ENCODE measurements around the gene COG5. TPM values are rescaled to one million over a fixed set of nuclear protein-coding genes. Genes with fewer than 3 reads are reported as not detected.

COG5 gene
- 45.7 TPM for total RNA-seq
- 8.6 TPM for polyA plus RNA-seq (ENCODE audit: insufficient read depth, low read depth, low replicate concordance)
- long read RNA-seq, donor 1, full-length matches to known transcripts: 3 of 14 reads
- long read RNA-seq, donor 1, partial matches to known transcripts: 6 of 14 reads
- long read RNA-seq, donor 1, other reads (novel, unspliced or antisense): 5 of 14 reads
- long read RNA-seq, donor 2, full-length matches to known transcripts: 6 of 6 reads
- long read RNA-seq, donor 2, partial matches to known transcripts: 0 of 6 reads
- long read RNA-seq, donor 2, other reads (novel, unspliced or antisense): 0 of 6 reads
- long read RNA-seq, donor 3, full-length matches to known transcripts: 3 of 34 reads
- long read RNA-seq, donor 3, partial matches to known transcripts: 11 of 34 reads
- long read RNA-seq, donor 3, other reads (novel, unspliced or antisense): 20 of 34 reads
- long read RNA-seq, donor 4, full-length matches to known transcripts: 8 of 8 reads
- long read RNA-seq, donor 4, partial matches to known transcripts: 0 of 8 reads
- long read RNA-seq, donor 4, other reads (novel, unspliced or antisense): 0 of 8 reads
- long read RNA-seq, donor 5: 0 reads
- long read RNA-seq, donor 6, full-length matches to known transcripts: 4 of 93 reads
- long read RNA-seq, donor 6, partial matches to known transcripts: 62 of 93 reads
- long read RNA-seq, donor 6, other reads (novel, unspliced or antisense): 27 of 93 reads
- long read RNA-seq, donor 7, full-length matches to known transcripts: 15 of 28 reads
- long read RNA-seq, donor 7, partial matches to known transcripts: 3 of 28 reads
- long read RNA-seq, donor 7, other reads (novel, unspliced or antisense): 10 of 28 reads
- long read RNA-seq, donor 8, full-length matches to known transcripts: 2 of 25 reads
- long read RNA-seq, donor 8, partial matches to known transcripts: 11 of 25 reads
- long read RNA-seq, donor 8, other reads (novel, unspliced or antisense): 12 of 25 reads
- long read RNA-seq, donor 9, full-length matches to known transcripts: 3 of 8 reads
- long read RNA-seq, donor 9, partial matches to known transcripts: 0 of 8 reads
- long read RNA-seq, donor 9, other reads (novel, unspliced or antisense): 5 of 8 reads
- long read RNA-seq, donor 10, full-length matches to known transcripts: 2 of 2 reads
- long read RNA-seq, donor 10, partial matches to known transcripts: 0 of 2 reads
- long read RNA-seq, donor 10, other reads (novel, unspliced or antisense): 0 of 2 reads

- no peak for FAIRE-seq
- no peaks in the 10 kb centered on the region for H3K36me3 ChIP-seq (ENCODE audit: control insufficient read depth in 2 of 3, insufficient read depth in 3 of 3, low read length in 3 of 3)
- intact Hi-C loops (cut with DNase I): no loop called here
These were observed at the start of gene COG5, which contains the start of gene DUS4L for GRCh38 chr7:107563775-107564552. COG5 (minus strand) TSS chr7:107563920; CDS start chr7:107563896, 24 bp downstream. DUS4L (plus strand) TSS chr7:107563971; CDS start chr7:107567071, 3,100 bp downstream.

DNA sequence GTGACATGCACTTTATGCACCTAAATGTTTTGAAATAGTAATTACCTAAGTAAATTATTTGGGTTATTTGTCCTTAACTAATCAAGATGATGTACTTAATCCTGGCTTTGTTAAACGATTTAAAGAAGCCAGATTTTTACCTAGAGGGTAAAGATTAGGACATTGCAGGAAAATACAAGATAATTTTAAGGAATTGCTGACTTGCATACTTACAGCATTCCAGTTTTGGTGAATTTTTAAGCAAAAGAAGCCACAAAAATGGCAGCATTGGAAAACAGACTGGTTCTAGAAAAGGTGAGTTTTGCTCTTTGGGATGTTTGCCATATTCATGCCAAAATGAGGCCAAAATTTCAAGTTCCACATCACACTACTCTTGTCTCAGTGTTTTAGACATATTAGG, 49.7 kb upstream of the COG5 start:
- intact Hi-C loops (cut with DNase I): no loop called here
- Histone ChIP-seq H3K4me3 (ENCODE audit: low read length in 3 of 3) (no peak overlapping the region), H3K36me3 (ENCODE audit: control insufficient read depth in 2 of 3, insufficient read depth in 3 of 3, low read length in 3 of 3) (peaks cover 0 to 3% (median 0%) of the 10 kb centered on the region in 3 donors), H3K9ac (ENCODE audit: low read length in 3 of 3) (no peak overlapping the region), H3K4me1 (ENCODE audit: control insufficient read depth in 2 of 3, insufficient read depth in 2 of 3, low read depth in 1 of 3, low read length in 3 of 3) (no peaks in the 10 kb centered on the region), H3K9me3 (ENCODE audit: control insufficient read depth in 2 of 3, insufficient read depth in 1 of 3, low read length in 3 of 3) (no peaks in the 10 kb centered on the region), H3K27me3 (ENCODE audit: control insufficient read depth, insufficient read depth, low read length) (no peaks in the 10 kb centered on the region), H3K27ac (ENCODE audit: low read depth in 2 of 2, low read length in 2 of 2) (no peak overlapping the region)
- DNase-seq: no peak
- FAIRE-seq: no peak
- TF ChIP-seq CTCF (IDR thresholded peaks at IDR 0.05; ENCODE audit: borderline replicate concordance, extremely low read depth, insufficient read depth): no peak

More at GRCh38 chr7:107563775-107564552, at the start of gene COG5, which contains the start of gene DUS4L:
- Histone ChIP-seq H3K27ac (ENCODE audit: low read depth in 2 of 2, low read length in 2 of 2) (peak within 1 kb of the TSS; percentile 90 to 93), H3K9ac (ENCODE audit: low read length in 3 of 3) (peak within 1 kb of the TSS; percentile 91 to 95 (median 94)), H3K9me3 (ENCODE audit: control insufficient read depth in 2 of 3, insufficient read depth in 1 of 3, low read length in 3 of 3) (no peaks in the 10 kb centered on the region), H3K4me3 (ENCODE audit: low read length in 3 of 3) (peak within 1 kb of the TSS; percentile 82 to 95 (median 95)), H3K4me1 (ENCODE audit: control insufficient read depth in 2 of 3, insufficient read depth in 2 of 3, low read depth in 1 of 3, low read length in 3 of 3) (peaks cover 0 to 14% (median 0%) of the 10 kb centered on the region in 3 donors), H3K27me3 (ENCODE audit: control insufficient read depth, insufficient read depth, low read length) (no peaks in the 10 kb centered on the region)
- peak; percentile 91 to 94 (median 94) for DNase-seq
- TF ChIP-seq CTCF (IDR thresholded peaks at IDR 0.05; ENCODE audit: borderline replicate concordance, extremely low read depth, insufficient read depth): no peak

- Histone ChIP-seq H3K9me3 (ENCODE audit: control insufficient read depth in 2 of 3, insufficient read depth in 1 of 3, low read length in 3 of 3) (no peaks in the 10 kb centered on the region), H3K4me3 (ENCODE audit: low read length in 3 of 3) (no peak overlapping the region), H3K9ac (ENCODE audit: low read length in 3 of 3) (no peak overlapping the region), H3K4me1 (ENCODE audit: control insufficient read depth in 2 of 3, insufficient read depth in 2 of 3, low read depth in 1 of 3, low read length in 3 of 3) (no peaks in the 10 kb centered on the region), H3K27ac (ENCODE audit: low read depth in 2 of 2, low read length in 2 of 2) (no peak overlapping the region), H3K36me3 (ENCODE audit: control insufficient read depth in 2 of 3, insufficient read depth in 3 of 3, low read length in 3 of 3) (peaks cover 0 to 3% (median 0%) of the 10 kb centered on the region in 3 donors), H3K27me3 (ENCODE audit: control insufficient read depth, insufficient read depth, low read length) (no peaks in the 10 kb centered on the region)
- no peak for TF ChIP-seq CTCF (IDR thresholded peaks at IDR 0.05; ENCODE audit: borderline replicate concordance, extremely low read depth, insufficient read depth)
- peak in 2 of 5 donors; percentile 3 to 22 for DNase-seq
- intact Hi-C loops (cut with DNase I): no loop called here
- no peak for FAIRE-seq
These were observed 46.6 kb upstream of the COG5 start for GRCh38 chr7:107610323-107610722.

All from kidney (tissue), 22 donors.